ENCODE data around the gene TMEM19.

- TF ChIP-seq POLR2A (IDR thresholded peaks at IDR 0.05; ENCODE audit: low read length) (no peak), GATA1 (IDR thresholded peaks at IDR 0.05; ENCODE audit: low read depth, low read length) (no peak)
Observed at GRCh38 chr12:71682466-71682865, 3.4 kb upstream of the TMEM19 start.

All from erythroblast (primary cell).